BE2C (cell line): ENCODE measurements around the gene AGPAT2.
A peak's percentile ranks its signal among the peaks of the same experiment; 100 is the strongest.

Experiments
- DNase-seq: peaks from one replicate; pipeline ENCODE4 v3.0.0-alpha.2; 2020
- H3K27me3 ChIP-seq: fragments of 250-450 bp; sonication (Bioruptor Pico); 2 replicates; pipeline ENCODE4 v1.5.1; 2020; ENCODE audit warnings: mild to moderate bottlenecking
- H3K36me3 ChIP-seq: fragments of 250-450 bp; sonication (Bioruptor Pico); 2 replicates; pipeline ENCODE4 v1.5.1; 2020; ENCODE audit warnings: mild to moderate bottlenecking
- H3K4me1 ChIP-seq: fragments of 250-450 bp; sonication (Bioruptor Pico); 2 replicates; pipeline ENCODE4 v1.5.1; 2020
- H3K4me3 ChIP-seq: 2 replicates; pipeline ENCODE4 v1.5.1; 2011; ENCODE audit warnings: low read depth, low read length
- H3K9me3 ChIP-seq: fragments of 250-450 bp; sonication (Bioruptor Pico); 2 replicates; pipeline ENCODE4 v1.5.1; 2020
- TF ChIP-seq, protein P1 (sequence below): IDR thresholded peaks from 2 replicates; pipeline ENCODE4 v1.5.1; 2012; ENCODE audit warnings: mild to moderate bottlenecking, low read depth, low read length

AGPAT2 gene

DNA sequence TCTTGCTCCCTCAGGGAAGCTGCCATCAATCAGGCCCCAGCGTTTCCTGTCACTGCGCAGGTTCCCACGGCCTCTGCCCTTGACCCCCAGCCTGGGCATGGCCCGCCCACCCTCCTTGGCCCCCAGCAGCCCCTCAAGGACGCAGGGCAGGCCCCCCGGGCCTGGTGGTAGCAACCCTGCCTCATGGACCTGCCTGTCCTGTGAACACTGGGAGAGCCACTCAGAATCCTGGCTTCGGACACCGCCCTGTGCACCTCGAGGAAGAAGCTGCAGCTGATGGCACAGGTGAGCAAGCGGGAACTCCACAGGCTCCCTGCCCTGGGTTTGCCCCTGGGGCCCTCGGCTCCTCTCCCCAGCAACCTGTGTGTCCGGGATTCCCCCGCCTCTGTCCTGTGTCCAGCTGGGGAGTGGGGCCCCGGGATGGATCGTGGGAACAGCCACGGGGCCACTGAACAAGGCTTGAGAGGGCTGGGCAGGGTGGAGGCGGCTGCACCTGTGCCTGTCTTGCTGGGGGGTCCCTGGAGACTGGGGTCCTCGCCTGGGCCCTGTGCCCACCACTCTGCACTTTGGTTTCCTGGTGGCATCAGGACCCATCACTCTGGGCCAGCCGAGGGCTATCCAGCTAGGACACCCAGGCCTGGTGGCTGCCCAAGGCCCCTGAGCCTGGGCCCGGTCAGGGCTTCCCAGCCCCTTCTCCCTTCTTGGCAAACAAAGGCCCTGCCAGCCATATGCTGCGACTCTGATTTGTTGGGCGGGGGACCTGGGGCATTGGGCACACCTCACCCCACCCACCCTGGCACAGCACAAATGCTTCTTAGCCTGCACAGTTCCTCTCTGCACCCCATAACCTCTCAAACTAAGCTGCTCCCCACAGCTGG, 58.0 kb downstream of the AGPAT2 start:
- Histone ChIP-seq H3K9me3 (no peaks in the 10 kb centered on the region), H3K27me3 (no peaks in the 10 kb centered on the region), H3K4me1 (peaks cover 9% of the 10 kb centered on the region; the same call in 1 of the 2 replicates), H3K36me3 (no peaks in the 10 kb centered on the region), H3K4me3 (no peak overlapping the region)
- peak; percentile 15 for DNase-seq
- TF ChIP-seq, protein P1, sequence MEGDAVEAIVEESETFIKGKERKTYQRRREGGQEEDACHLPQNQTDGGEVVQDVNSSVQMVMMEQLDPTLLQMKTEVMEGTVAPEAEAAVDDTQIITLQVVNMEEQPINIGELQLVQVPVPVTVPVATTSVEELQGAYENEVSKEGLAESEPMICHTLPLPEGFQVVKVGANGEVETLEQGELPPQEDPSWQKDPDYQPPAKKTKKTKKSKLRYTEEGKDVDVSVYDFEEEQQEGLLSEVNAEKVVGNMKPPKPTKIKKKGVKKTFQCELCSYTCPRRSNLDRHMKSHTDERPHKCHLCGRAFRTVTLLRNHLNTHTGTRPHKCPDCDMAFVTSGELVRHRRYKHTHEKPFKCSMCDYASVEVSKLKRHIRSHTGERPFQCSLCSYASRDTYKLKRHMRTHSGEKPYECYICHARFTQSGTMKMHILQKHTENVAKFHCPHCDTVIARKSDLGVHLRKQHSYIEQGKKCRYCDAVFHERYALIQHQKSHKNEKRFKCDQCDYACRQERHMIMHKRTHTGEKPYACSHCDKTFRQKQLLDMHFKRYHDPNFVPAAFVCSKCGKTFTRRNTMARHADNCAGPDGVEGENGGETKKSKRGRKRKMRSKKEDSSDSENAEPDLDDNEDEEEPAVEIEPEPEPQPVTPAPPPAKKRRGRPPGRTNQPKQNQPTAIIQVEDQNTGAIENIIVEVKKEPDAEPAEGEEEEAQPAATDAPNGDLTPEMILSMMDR, result no peak

- H3K4me3 ChIP-seq, result no peak overlapping the region
- peak; percentile 9 for DNase-seq
- peaks cover 9% of the 10 kb centered on the region; the same call in 1 of the 2 replicates for H3K4me1 ChIP-seq
- H3K9me3 ChIP-seq, result no peaks in the 10 kb centered on the region
- H3K27me3 ChIP-seq, result no peaks in the 10 kb centered on the region
- no peaks in the 10 kb centered on the region for H3K36me3 ChIP-seq
- TF ChIP-seq, protein P1, result no peak
Measured at GRCh38 chr9:136628268-136628667, 59.0 kb downstream of the AGPAT2 start.

GRCh38 chr9:136627703-136628102, 59.6 kb downstream of the AGPAT2 start:
- no peaks in the 10 kb centered on the region for H3K27me3 ChIP-seq
- no peaks in the 10 kb centered on the region for H3K9me3 ChIP-seq
- no peak overlapping the region for H3K4me3 ChIP-seq
- H3K4me1 ChIP-seq, result peaks cover 9% of the 10 kb centered on the region; the same call in 1 of the 2 replicates
- H3K36me3 ChIP-seq, result no peaks in the 10 kb centered on the region
- peak; percentile 15 for DNase-seq
- TF ChIP-seq, protein P1, result no peak

DNA sequence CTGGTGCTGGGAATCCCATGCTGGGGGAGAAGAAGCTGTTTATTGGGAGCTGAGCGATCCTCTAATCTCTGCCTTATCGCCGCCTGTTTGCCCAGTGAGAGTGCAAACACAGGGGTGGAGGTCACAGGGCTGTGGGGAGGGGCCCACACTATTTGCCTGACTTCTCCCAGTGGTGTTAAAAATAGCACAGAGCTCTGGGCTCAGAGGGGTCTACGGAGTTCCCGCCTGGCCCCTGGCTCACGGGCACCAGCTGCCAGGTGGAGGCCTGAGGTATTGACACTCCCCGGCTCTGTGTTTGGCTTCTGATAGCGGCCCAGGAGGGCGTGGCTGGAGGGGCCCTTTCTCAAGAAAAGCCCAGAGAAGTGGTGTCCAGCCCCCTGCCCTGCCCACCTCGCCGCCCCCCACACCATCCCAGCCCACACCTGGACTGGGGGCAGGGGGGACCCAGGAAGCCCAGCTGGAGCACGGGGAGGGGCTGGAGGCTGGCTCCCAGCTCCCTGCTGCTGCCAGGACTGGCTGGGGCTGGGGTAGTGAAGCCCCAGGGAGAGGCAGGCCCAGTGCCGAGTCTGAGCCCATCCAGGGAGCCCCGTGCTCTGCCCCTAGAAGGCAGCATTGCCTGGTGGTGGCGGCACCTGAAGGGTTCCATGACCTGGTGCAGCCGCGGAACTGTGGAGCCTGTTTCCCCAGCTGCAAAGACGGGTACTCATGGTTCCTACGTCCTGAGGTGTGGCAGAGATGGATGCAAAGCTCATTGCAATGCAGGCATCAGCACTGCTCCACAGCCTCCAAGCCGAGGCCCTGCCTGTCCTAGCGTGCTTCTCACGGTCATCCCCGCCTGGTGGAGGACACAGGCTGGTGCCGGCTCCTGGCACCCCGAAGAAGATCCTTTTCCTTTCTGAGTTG, 60.3 kb downstream of the AGPAT2 start:
- H3K4me3 ChIP-seq, result no peak overlapping the region
- no peaks in the 10 kb centered on the region for H3K9me3 ChIP-seq
- peak; percentile 21 for DNase-seq
- peaks cover 9% of the 10 kb centered on the region; the same call in 1 of the 2 replicates for H3K4me1 ChIP-seq
- TF ChIP-seq, protein P1, result peak; percentile 13; the same call in 1 of the 2 replicates
- no peaks in the 10 kb centered on the region for H3K36me3 ChIP-seq
- no peaks in the 10 kb centered on the region for H3K27me3 ChIP-seq

- TF ChIP-seq, protein P1, result no peak
- DNase-seq, result peak; percentile 19
- H3K4me1 ChIP-seq, result peaks cover 9% of the 10 kb centered on the region; the same call in 1 of the 2 replicates
- no peaks in the 10 kb centered on the region for H3K27me3 ChIP-seq
- H3K36me3 ChIP-seq, result no peaks in the 10 kb centered on the region
- no peak overlapping the region for H3K4me3 ChIP-seq
- H3K9me3 ChIP-seq, result no peaks in the 10 kb centered on the region
Measured at GRCh38 chr9:136626066-136626725, 61.1 kb downstream of the AGPAT2 start.
